ENCODE results near the gene OR13H1. TPM values are rescaled to one million over a fixed set of nuclear protein-coding genes. Genes with fewer than 3 reads are reported as not detected.
"Not testable (repeated sequence)": the region's sequence is repeated elsewhere in the genome, so short reads cannot be mapped to it uniquely, and the experiment has no call there.

The OR13H1 gene
- total and polyA plus RNA-seq, 5 experiments from 2014 or later, result not detected

DNA sequence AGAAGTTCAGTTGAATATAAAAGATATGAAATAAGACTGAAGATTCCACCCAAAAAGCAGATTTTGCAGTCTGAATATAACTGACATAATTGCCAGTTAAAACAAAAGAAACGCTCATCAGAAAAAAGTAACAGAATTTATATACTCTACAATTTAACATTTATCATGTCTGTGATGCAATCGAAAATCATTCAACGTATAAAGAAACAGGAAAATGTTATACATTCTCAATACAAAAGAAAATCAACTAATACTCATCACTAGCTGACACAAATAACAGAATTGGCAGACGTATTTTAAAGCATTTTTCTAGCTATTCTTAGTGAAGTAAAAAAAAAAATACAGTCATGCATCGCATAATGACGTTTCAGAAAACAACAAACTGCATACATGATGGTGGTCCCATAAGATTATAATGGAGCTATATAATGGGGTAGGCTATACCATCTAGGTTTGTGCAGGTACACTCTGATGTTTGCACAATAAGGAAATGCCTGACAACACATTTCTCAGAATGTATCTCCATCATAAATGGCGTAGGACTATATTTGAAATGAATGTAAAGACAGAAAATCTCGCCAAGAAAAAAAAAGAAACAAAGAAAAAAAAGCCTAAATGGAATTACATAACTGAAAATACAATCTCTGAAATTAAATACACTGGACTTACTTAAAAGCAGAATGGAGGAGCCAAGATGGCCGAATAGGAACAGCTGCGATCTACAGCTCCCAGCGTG is 34.3 kb downstream of the OR13H1 start:
- Mint-ChIP-seq H3K36me3 (no peaks in the 10 kb centered on the region), H3K27me3 (peaks cover 3 to 8% (median 7%) of the 10 kb centered on the region in 5 donors), H3K27ac (no peak overlapping the region), H3K9me3 (peaks cover 0 to 5% (median 0%) of the 10 kb centered on the region in 9 donors), H3K4me3 (no peak overlapping the region), H3K4me1 (no peaks in the 10 kb centered on the region)
- POLR2A ChIA-PET, result no interaction called here
- ATAC-seq (no peak), DNase-seq (no peak)

DNA sequence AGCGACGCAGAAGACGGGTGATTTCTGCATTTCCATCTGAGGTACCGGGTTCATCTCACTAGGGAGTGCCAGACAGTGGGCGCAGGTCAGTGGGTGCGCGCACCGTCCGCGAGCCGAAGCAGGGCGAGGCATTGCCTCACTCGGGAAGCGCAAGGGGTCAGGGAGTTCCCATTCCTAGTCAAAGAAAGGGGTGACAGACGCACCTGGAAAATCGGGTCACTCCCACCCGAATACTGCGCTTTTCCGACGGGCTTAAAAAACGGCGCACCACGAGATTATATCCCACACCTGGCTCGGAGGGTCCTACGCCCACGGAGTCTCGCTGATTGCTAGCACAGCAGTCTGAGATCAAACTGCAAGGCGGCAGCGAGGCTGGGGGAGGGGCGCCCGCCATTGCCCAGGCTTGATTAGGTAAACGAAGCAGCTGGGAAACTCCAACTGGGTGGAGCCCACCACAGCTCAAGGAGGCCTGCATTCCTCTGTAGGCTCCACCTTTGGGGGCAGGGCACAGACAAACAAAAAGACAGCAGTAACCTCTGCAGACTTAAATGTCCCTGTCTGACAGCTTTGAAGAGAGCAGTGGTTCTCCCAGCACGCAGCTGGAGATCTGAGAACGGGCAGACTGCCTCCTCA is 35.0 kb downstream of the OR13H1 start:
- POLR2A ChIA-PET, H3K27me3 Mint-ChIP-seq, H3K4me1 Mint-ChIP-seq, H3K4me3 Mint-ChIP-seq, H3K36me3 Mint-ChIP-seq, H3K27ac Mint-ChIP-seq, ATAC-seq, DNase-seq, H3K9me3 Mint-ChIP-seq: not testable (repeated sequence)

- no peak overlapping the region for H3K27ac Mint-ChIP-seq
Measured at GRCh38 chrX:131588995-131589394, 45.1 kb downstream of the OR13H1 start.

More at GRCh38 chrX:131588995-131589394, 45.1 kb downstream of the OR13H1 start:
- ATAC-seq, result no peak
- no peak overlapping the region for H3K4me3 Mint-ChIP-seq
- no peaks in the 10 kb centered on the region for H3K36me3 Mint-ChIP-seq
- H3K4me1 Mint-ChIP-seq, result no peaks in the 10 kb centered on the region
- H3K9me3 Mint-ChIP-seq, result no peaks in the 10 kb centered on the region
- POLR2A ChIA-PET, result no interaction called here
- peaks cover 0 to 8% (median 3%) of the 10 kb centered on the region in 5 donors for H3K27me3 Mint-ChIP-seq
- DNase-seq, result no peak
